ENCODE measurements around the gene UNC119.

The UNC119 gene

DNA sequence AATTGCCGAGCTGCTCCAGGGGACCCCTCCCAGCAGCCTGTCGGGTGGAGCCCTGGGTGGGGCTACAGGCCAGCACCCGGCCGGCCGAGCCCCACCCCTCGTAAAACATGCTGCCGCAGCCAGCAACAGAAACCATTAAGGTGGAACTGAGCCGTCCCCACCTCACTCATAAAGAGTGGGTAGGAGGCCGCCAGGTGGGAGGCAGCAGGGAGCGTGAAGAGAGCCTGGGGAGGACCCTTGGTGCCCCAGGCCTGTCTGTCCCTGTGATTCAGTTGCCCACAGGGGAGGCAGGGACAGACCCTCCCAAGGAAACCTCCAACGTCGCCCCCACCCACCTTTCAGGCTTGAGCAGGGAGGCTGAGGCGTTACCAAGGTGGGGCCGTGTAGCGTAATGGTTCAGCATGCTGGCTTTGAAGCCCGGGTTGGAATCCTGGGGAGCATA lies 37.8 kb downstream of the UNC119 start:
- H3K36me3 ChIP-seq (ENCODE audit: insufficient read depth, low read length), result no peaks in the 10 kb centered on the region
- no peaks in the 10 kb centered on the region for H3K79me2 ChIP-seq (ENCODE audit: insufficient read depth, low read length)
- no peak overlapping the region for H3K4me2 ChIP-seq (ENCODE audit: low read depth, low read length, poor library complexity, severe bottlenecking)
- H3K9ac ChIP-seq (ENCODE audit: low read depth, low read length, poor library complexity, severe bottlenecking), result no peak overlapping the region
- H3K4me1 ChIP-seq (ENCODE audit: insufficient read depth, low read length, poor library complexity, severe bottlenecking), result peaks cover 14% of the 10 kb centered on the region
- TF ChIP-seq, protein P1, sequence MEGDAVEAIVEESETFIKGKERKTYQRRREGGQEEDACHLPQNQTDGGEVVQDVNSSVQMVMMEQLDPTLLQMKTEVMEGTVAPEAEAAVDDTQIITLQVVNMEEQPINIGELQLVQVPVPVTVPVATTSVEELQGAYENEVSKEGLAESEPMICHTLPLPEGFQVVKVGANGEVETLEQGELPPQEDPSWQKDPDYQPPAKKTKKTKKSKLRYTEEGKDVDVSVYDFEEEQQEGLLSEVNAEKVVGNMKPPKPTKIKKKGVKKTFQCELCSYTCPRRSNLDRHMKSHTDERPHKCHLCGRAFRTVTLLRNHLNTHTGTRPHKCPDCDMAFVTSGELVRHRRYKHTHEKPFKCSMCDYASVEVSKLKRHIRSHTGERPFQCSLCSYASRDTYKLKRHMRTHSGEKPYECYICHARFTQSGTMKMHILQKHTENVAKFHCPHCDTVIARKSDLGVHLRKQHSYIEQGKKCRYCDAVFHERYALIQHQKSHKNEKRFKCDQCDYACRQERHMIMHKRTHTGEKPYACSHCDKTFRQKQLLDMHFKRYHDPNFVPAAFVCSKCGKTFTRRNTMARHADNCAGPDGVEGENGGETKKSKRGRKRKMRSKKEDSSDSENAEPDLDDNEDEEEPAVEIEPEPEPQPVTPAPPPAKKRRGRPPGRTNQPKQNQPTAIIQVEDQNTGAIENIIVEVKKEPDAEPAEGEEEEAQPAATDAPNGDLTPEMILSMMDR (conservative IDR thresholded peaks at IDR 0.05; ENCODE audit: low read length), result no peak
- no peak for TF ChIP-seq EZH2phosphoT487 (IDR thresholded peaks at IDR 0.05; ENCODE audit: borderline replicate concordance)
- no peak overlapping the region for H3K4me3 ChIP-seq (ENCODE audit: low read length, poor library complexity, severe bottlenecking)
- no peaks in the 10 kb centered on the region for H3K27me3 ChIP-seq (ENCODE audit: insufficient read depth, low read length, poor library complexity, severe bottlenecking)
- no peaks in the 10 kb centered on the region for H3F3A ChIP-seq (ENCODE audit: low read depth)
- H3K9me2 ChIP-seq (replicated peaks; ENCODE audit: low read depth, low read length), result no peaks in the 10 kb centered on the region
- H2AFZ ChIP-seq (ENCODE audit: low read length), result no peak overlapping the region
- H4K20me1 ChIP-seq (ENCODE audit: insufficient read depth, low read length, poor library complexity, severe bottlenecking), result no peaks in the 10 kb centered on the region
- no peaks in the 10 kb centered on the region for H3K9me3 ChIP-seq (ENCODE audit: insufficient read depth, low read depth, low read length)

DNA sequence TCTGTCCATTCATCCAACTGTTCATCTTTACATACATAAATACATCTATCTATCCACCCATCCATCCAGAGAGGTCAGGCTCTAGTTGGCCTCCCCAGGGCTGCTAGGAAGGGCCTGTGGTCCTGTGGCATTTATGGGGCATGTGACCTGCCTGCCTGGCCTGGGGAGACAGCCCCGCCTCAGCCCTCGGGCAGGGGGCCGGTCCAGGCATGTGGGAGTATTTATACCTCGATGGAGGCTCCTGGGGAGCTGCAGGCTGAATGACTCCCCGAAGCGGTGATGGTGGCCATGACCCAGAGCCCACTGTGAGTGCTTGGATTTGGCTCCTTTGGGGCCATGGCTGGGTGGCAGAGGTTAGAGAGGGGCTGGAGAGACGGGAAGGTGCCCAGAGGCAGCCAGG lies 38.9 kb downstream of the UNC119 start:
- H3K4me1 ChIP-seq (ENCODE audit: insufficient read depth, low read length, poor library complexity, severe bottlenecking), result peaks cover 5% of the 10 kb centered on the region
- H3K9ac ChIP-seq (ENCODE audit: low read depth, low read length, poor library complexity, severe bottlenecking), result no peak overlapping the region
- H3K36me3 ChIP-seq (ENCODE audit: insufficient read depth, low read length), result no peaks in the 10 kb centered on the region
- TF ChIP-seq, protein P1 (conservative IDR thresholded peaks at IDR 0.05; ENCODE audit: low read length), result no peak
- TF ChIP-seq EZH2phosphoT487 (IDR thresholded peaks at IDR 0.05; ENCODE audit: borderline replicate concordance), result no peak
- no peak overlapping the region for H3K4me2 ChIP-seq (ENCODE audit: low read depth, low read length, poor library complexity, severe bottlenecking)
- H2AFZ ChIP-seq (ENCODE audit: low read length), result no peak overlapping the region
- H3K4me3 ChIP-seq (ENCODE audit: low read length, poor library complexity, severe bottlenecking), result no peak overlapping the region
- no peaks in the 10 kb centered on the region for H3K79me2 ChIP-seq (ENCODE audit: insufficient read depth, low read length)
- no peaks in the 10 kb centered on the region for H3K27me3 ChIP-seq (ENCODE audit: insufficient read depth, low read length, poor library complexity, severe bottlenecking)
- no peaks in the 10 kb centered on the region for H3F3A ChIP-seq (ENCODE audit: low read depth)
- no peaks in the 10 kb centered on the region for H4K20me1 ChIP-seq (ENCODE audit: insufficient read depth, low read length, poor library complexity, severe bottlenecking)
- H3K9me2 ChIP-seq (replicated peaks; ENCODE audit: low read depth, low read length), result no peaks in the 10 kb centered on the region
- H3K9me3 ChIP-seq (ENCODE audit: insufficient read depth, low read depth, low read length), result no peaks in the 10 kb centered on the region

DNA sequence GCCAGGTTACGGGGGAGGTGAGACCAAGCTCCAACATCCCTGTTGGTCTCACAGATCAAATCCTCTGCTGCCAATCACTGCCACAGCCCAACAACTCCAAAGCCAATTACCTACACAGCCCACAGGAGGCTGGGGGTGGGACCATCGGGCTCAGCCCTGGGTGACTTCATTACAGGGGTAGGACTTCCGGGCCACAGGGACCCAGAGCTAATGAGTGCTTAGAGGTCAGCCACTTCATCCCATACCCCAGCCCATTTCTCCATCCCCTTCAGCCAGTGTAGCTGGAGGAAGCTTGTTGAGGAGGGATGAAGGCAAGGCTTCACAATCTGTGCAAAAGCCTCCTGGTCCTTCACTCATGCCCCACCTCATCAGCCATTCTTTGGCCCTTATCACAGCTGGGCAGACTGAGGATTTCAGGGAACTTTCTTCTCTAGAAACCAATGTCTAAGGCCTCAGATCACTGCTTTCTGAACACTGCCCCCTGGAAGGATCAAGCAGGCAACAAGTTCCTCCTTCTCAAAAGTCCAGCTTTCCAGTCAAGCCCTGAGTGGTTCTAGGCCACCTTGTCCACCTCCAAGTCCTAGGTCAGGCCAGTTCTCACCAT lies 40.5 kb downstream of the UNC119 start:
- Histone ChIP-seq H3K4me1 (ENCODE audit: insufficient read depth, low read length, poor library complexity, severe bottlenecking) (no peaks in the 10 kb centered on the region), H3K9me2 (replicated peaks; ENCODE audit: low read depth, low read length) (no peaks in the 10 kb centered on the region), H3K27me3 (ENCODE audit: insufficient read depth, low read length, poor library complexity, severe bottlenecking) (no peaks in the 10 kb centered on the region), H3K4me2 (ENCODE audit: low read depth, low read length, poor library complexity, severe bottlenecking) (no peak overlapping the region), H4K20me1 (ENCODE audit: insufficient read depth, low read length, poor library complexity, severe bottlenecking) (no peaks in the 10 kb centered on the region), H3K9ac (ENCODE audit: low read depth, low read length, poor library complexity, severe bottlenecking) (no peak overlapping the region), H3F3A (ENCODE audit: low read depth) (no peaks in the 10 kb centered on the region), H3K4me3 (ENCODE audit: low read length, poor library complexity, severe bottlenecking) (no peak overlapping the region), H3K79me2 (ENCODE audit: insufficient read depth, low read length) (no peaks in the 10 kb centered on the region), H3K36me3 (ENCODE audit: insufficient read depth, low read length) (no peaks in the 10 kb centered on the region), H3K9me3 (ENCODE audit: insufficient read depth, low read depth, low read length) (no peaks in the 10 kb centered on the region), H2AFZ (ENCODE audit: low read length) (no peak overlapping the region)
- no peak for TF ChIP-seq EZH2phosphoT487 (IDR thresholded peaks at IDR 0.05; ENCODE audit: borderline replicate concordance)
- TF ChIP-seq, protein P1 (conservative IDR thresholded peaks at IDR 0.05; ENCODE audit: low read length), result no peak
